ENCODE data around the gene FAM107B. TPM values are rescaled to one million over a fixed set of nuclear protein-coding genes. Genes with fewer than 3 reads are reported as not detected.
A peak's percentile ranks its signal among the peaks of the same experiment; 100 is the strongest.

Gene FAM107B
- total and polyA plus RNA-seq, 2 of the 4 experiments (the other 2 are of a cell fraction): 26.4 to 27.1 TPM

DNA sequence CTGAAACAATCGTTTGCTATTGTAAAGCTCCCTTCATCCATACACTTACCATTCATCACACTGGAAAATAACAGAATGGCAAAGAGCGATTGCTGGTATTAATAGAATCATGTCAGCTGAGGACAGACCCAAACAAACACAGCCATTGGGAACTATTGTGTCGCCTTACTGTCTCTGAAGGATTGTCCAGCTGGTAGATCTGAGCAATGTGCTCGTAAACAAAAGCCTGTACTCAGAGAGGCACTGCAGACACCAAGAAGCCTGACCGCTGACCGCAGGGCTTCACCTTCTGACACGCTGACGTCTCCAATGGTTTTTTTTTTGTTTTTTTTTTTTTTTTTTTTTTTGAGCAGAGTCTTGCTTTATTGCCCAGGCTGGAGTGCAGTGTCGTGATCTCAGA lies 292.9 kb downstream of the FAM107B start:
- dilution Hi-C loops (cut with HindIII; ENCODE audit: low sequenced_read_pairs, unreplicated experiment): no loop called here
- Histone ChIP-seq H4K20me1 (ENCODE audit: insufficient read depth, low read length) (no peaks in the 10 kb centered on the region), H3K9ac (ENCODE audit: low read depth, low read length) (no peak overlapping the region), H3K14ac (replicated peaks; ENCODE audit: low read depth, low read length) (0 out of 2 replicates have a peak overlapping the region, but pooled peaks have one; percentile 35), H3K27ac (ENCODE audit: insufficient read depth, low read length) (no peak overlapping the region), H2AK9ac (replicated peaks; ENCODE audit: low read depth, low read length, poor library complexity) (no peak overlapping the region), H2BK5ac (ENCODE audit: low read depth, low read length, poor library complexity, severe bottlenecking) (no peak overlapping the region), H3K9me1 (ENCODE audit: insufficient read depth, low read length) (peaks cover 9% of the 10 kb centered on the region; the same call in 1 of the 2 replicates), H3K56ac (ENCODE audit: extremely low read depth, insufficient read depth, low read length) (no peak overlapping the region), H3K18ac (ENCODE audit: low read depth, low read length) (peak overlapping the region; percentile 66; the same call in 1 of the 2 replicates), H3K4me2 (ENCODE audit: low read depth, low read length) (no peak overlapping the region), H3K27me3 (ENCODE audit: control insufficient read depth, insufficient read depth, low read length) (no peaks in the 10 kb centered on the region), H4K91ac (ENCODE audit: insufficient read depth, low read depth, low read length) (peak overlapping the region; percentile 59; the same call in 1 of the 2 replicates), H3K36me3 (ENCODE audit: control insufficient read depth, insufficient read depth, low read length) (no peaks in the 10 kb centered on the region), H3K79me1 (ENCODE audit: low read depth in 1 of 2, low read length in 2 of 2) (no peaks in the 10 kb centered on the region), H2BK120ac (ENCODE audit: low read depth, low read length) (peak overlapping the region; percentile 44; the same call in 1 of the 2 replicates), H3K4me1 (ENCODE audit: control insufficient read depth, insufficient read depth, low read length) (peaks cover 14% of the 10 kb centered on the region; the same call in 1 of the 2 replicates), H3K9me3 (ENCODE audit: control insufficient read depth, insufficient read depth, low read length) (no peaks in the 10 kb centered on the region), H2AFZ (replicated peaks; ENCODE audit: low read length, poor library complexity) (no peak overlapping the region), H2BK15ac (ENCODE audit: low read depth, low read length) (0 out of 3 replicates have a peak overlapping the region, but pooled peaks have one; percentile 2), H3K4me3 (ENCODE audit: insufficient read depth, low read depth, low read length) (no peak overlapping the region), H4K5ac (ENCODE audit: low read depth, low read length) (peak overlapping the region; percentile 69; the same call in 1 of the 2 replicates), H4K8ac (ENCODE audit: low read depth in 2 of 2, low read length in 2 of 2) (no peak overlapping the region), H2AK5ac (ENCODE audit: low read depth, low read length) (peak overlapping the region; percentile 6; the same call in 1 of the 2 replicates), H3K4ac (ENCODE audit: low read depth, low read length) (peak overlapping the region; percentile 15; the same call in 1 of the 2 replicates), H2BK20ac (ENCODE audit: low read depth, low read length) (peak overlapping the region; percentile 36; the same call in 1 of the 2 replicates), H3K23ac (ENCODE audit: low read depth, low read length) (no peak overlapping the region)
- intact Hi-C loops (cut with micrococcal nuclease): no loop called here
- 40% methylated on average over 3 of the region's 9 CpGs; no CpG with 5 or more reads in 1 of the 2 experiments for WGBS, 2 experiments (ENCODE audit: extremely low coverage in 2 of 2, insufficient read length in 1 of 2)
- in situ Hi-C loops (cut with MboI; ENCODE audit: low sequenced_read_pairs): loop anchor here (10.0 kb wide), 1 partner anchor 687 kb away; no protein-coding TSS in a partner anchor
- DNase-seq: peak; percentile 40
- ATAC-seq (ENCODE audit: low read depth): no peak
- TF ChIP-seq NFE2L2 (IDR thresholded peaks at IDR 0.05; ENCODE audit: low read depth, low read length): no peak
- TF ChIP-seq FOS (IDR thresholded peaks at IDR 0.05; ENCODE audit: low read depth, low read length): no peak
- TF ChIP-seq, protein P1, sequence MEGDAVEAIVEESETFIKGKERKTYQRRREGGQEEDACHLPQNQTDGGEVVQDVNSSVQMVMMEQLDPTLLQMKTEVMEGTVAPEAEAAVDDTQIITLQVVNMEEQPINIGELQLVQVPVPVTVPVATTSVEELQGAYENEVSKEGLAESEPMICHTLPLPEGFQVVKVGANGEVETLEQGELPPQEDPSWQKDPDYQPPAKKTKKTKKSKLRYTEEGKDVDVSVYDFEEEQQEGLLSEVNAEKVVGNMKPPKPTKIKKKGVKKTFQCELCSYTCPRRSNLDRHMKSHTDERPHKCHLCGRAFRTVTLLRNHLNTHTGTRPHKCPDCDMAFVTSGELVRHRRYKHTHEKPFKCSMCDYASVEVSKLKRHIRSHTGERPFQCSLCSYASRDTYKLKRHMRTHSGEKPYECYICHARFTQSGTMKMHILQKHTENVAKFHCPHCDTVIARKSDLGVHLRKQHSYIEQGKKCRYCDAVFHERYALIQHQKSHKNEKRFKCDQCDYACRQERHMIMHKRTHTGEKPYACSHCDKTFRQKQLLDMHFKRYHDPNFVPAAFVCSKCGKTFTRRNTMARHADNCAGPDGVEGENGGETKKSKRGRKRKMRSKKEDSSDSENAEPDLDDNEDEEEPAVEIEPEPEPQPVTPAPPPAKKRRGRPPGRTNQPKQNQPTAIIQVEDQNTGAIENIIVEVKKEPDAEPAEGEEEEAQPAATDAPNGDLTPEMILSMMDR (conservative IDR thresholded peaks at IDR 0.05; ENCODE audit: low read depth, low read length): no peak
- TF ChIP-seq SMC3 (IDR thresholded peaks at IDR 0.05; ENCODE audit: low read depth, low read length): no peak
- no peak for TF ChIP-seq CHD1 (IDR thresholded peaks at IDR 0.05; ENCODE audit: low read depth, low read length)
- no peak for TF ChIP-seq MAZ (IDR thresholded peaks at IDR 0.05; ENCODE audit: borderline replicate concordance, low read depth, low read length)
- no peak for TF ChIP-seq MXI1 (IDR thresholded peaks at IDR 0.05; ENCODE audit: borderline replicate concordance, low read depth, low read length)
- no peak for TF ChIP-seq RCOR1 (IDR thresholded peaks at IDR 0.05; ENCODE audit: insufficient replicate concordance, low read length)
- TF ChIP-seq RAD21 (IDR thresholded peaks at IDR 0.05; ENCODE audit: low read length): no peak
- TF ChIP-seq, protein P2, sequence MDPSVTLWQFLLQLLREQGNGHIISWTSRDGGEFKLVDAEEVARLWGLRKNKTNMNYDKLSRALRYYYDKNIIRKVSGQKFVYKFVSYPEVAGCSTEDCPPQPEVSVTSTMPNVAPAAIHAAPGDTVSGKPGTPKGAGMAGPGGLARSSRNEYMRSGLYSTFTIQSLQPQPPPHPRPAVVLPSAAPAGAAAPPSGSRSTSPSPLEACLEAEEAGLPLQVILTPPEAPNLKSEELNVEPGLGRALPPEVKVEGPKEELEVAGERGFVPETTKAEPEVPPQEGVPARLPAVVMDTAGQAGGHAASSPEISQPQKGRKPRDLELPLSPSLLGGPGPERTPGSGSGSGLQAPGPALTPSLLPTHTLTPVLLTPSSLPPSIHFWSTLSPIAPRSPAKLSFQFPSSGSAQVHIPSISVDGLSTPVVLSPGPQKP (IDR thresholded peaks at IDR 0.05; ENCODE audit: borderline replicate concordance, low read depth, low read length): no peak
- no peak for TF ChIP-seq MAFK (IDR thresholded peaks at IDR 0.05; ENCODE audit: low read depth, low read length)
- TF ChIP-seq RFX5 (IDR thresholded peaks at IDR 0.05; ENCODE audit: low read depth, low read length): no peak
- TF ChIP-seq CEBPB (IDR thresholded peaks at IDR 0.05; ENCODE audit: low read depth, low read length): no peak
- TF ChIP-seq, protein P3, sequence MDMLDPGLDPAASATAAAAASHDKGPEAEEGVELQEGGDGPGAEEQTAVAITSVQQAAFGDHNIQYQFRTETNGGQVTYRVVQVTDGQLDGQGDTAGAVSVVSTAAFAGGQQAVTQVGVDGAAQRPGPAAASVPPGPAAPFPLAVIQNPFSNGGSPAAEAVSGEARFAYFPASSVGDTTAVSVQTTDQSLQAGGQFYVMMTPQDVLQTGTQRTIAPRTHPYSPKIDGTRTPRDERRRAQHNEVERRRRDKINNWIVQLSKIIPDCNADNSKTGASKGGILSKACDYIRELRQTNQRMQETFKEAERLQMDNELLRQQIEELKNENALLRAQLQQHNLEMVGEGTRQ (IDR thresholded peaks at IDR 0.05; ENCODE audit: low read depth, low read length): no peak
- no peak for TF ChIP-seq POLR2A (IDR thresholded peaks at IDR 0.05; ENCODE audit: low read depth, low read length)
- no peak for TF ChIP-seq BHLHE40 (IDR thresholded peaks at IDR 0.05; ENCODE audit: low read depth, low read length)
- ChIA-PET POLR2A (ENCODE audit: unreplicated experiment) (no interaction called here), CTCF (no interaction called here)
- no TSS peak for BruUV-seq (replicated peaks)

Measured in IMR-90 (cell line).